DOHH2 (cell line): ENCODE data around the gene LYPD6B.

Experiments used
- H3F3A ChIP-seq: fragments of 200-600 bp; sonication (generic), shearing (Covaris generic); 2 replicates; pipeline ENCODE4 v1.6.0; 2016; ENCODE audit warnings: antibody characterized with exemption, mild to moderate bottlenecking; ENCODE audit not compliant: control insufficient read depth, insufficient read depth
- H3K27ac ChIP-seq: fragments of 200-600 bp; sonication (generic); 2 replicates; pipeline ENCODE4 v1.5.1; 2014; ENCODE audit warnings: low read depth, mild to moderate bottlenecking, low read length, moderate library complexity
- H3K27me3 ChIP-seq: fragments of 200-600 bp; sonication (generic); 2 replicates; pipeline ENCODE4 v1.6.1; 2014; ENCODE audit warnings: mild to moderate bottlenecking, low read length, mixed read lengths; ENCODE audit not compliant: control insufficient read depth
- H3K36me3 ChIP-seq: fragments of 200-600 bp; sonication (generic); 2 replicates; pipeline ENCODE4 v1.6.1; 2014; ENCODE audit warnings: mild to moderate bottlenecking, low read length, moderate library complexity, mixed read lengths; ENCODE audit not compliant: control insufficient read depth
- H3K4me1 ChIP-seq: fragments of 200-600 bp; sonication (generic); 2 replicates; pipeline ENCODE4 v1.6.1; 2014; ENCODE audit warnings: mild to moderate bottlenecking, low read length, mixed read lengths; ENCODE audit not compliant: control insufficient read depth
- H3K4me2 ChIP-seq: fragments of 200-600 bp; sonication (generic); 2 replicates; pipeline ENCODE4 v1.6.0; 2014; ENCODE audit warnings: mild to moderate bottlenecking, low read length, moderate library complexity
- H3K4me3 ChIP-seq: fragments of 200-600 bp; sonication (generic); 2 replicates; pipeline ENCODE4 v1.5.1; 2014; ENCODE audit warnings: mild to moderate bottlenecking, low read length, mixed read lengths
- H3K79me2 ChIP-seq: fragments of 200-600 bp; sonication (generic); 2 replicates; pipeline ENCODE4 v1.6.1; 2014; ENCODE audit warnings: mild to moderate bottlenecking, low read length, mixed read lengths; ENCODE audit not compliant: control insufficient read depth
- H3K9me2 ChIP-seq: fragments of 200-600 bp; sonication (generic); replicated peaks from 2 replicates; pipeline ENCODE4 v1.6.1; 2014; ENCODE audit warnings: mild to moderate bottlenecking, low read length, mixed read lengths; ENCODE audit not compliant: control insufficient read depth
- H3K9me3 ChIP-seq: fragments of 200-600 bp; sonication (generic); 2 replicates; pipeline ENCODE4 v1.6.1; 2014; ENCODE audit warnings: antibody characterized with exemption, low read length, mixed read lengths; ENCODE audit not compliant: control insufficient read depth, insufficient read depth
- H4K20me1 ChIP-seq: fragments of 200-600 bp; sonication (generic); 2 replicates; pipeline ENCODE4 v1.6.0; 2014; ENCODE audit warnings: low read depth, mild to moderate bottlenecking, antibody characterized with exemption, low read length, moderate library complexity; ENCODE audit not compliant: control insufficient read depth, insufficient read depth
- EZH2phosphoT487 ChIP-seq: fragments of 200-600 bp; sonication (generic); IDR thresholded peaks from 2 replicates; pipeline ENCODE4 v1.6.1; 2017; ENCODE audit warnings: borderline replicate concordance, mild to moderate bottlenecking, antibody characterized with exemption, low read length, moderate library complexity, mixed read lengths
- TF ChIP-seq, protein P1 (sequence below): fragments of 200-600 bp; sonication (generic); IDR thresholded peaks from one replicate; pipeline ENCODE4 v1.5.1; 2014; ENCODE audit warnings: antibody characterized with exemption, mild to moderate bottlenecking, low read depth, low read length; ENCODE audit not compliant: poor library complexity, severe bottlenecking

Gene LYPD6B

GRCh38 chr2:149005471-149006077 is 32.9 kb upstream of the LYPD6B start:
- Histone ChIP-seq H3K27ac (no peak overlapping the region), H3K9me3 (no peaks in the 10 kb centered on the region), H3K4me3 (no peak overlapping the region), H3K4me1 (no peaks in the 10 kb centered on the region), H3K36me3 (no peaks in the 10 kb centered on the region), H3K79me2 (no peaks in the 10 kb centered on the region), H3K4me2 (no peak overlapping the region), H4K20me1 (no peaks in the 10 kb centered on the region), H3K9me2 (no peaks in the 10 kb centered on the region), H3F3A (no peaks in the 10 kb centered on the region), H3K27me3 (no peaks in the 10 kb centered on the region)
- no peak for TF ChIP-seq EZH2phosphoT487
- TF ChIP-seq, protein P1, sequence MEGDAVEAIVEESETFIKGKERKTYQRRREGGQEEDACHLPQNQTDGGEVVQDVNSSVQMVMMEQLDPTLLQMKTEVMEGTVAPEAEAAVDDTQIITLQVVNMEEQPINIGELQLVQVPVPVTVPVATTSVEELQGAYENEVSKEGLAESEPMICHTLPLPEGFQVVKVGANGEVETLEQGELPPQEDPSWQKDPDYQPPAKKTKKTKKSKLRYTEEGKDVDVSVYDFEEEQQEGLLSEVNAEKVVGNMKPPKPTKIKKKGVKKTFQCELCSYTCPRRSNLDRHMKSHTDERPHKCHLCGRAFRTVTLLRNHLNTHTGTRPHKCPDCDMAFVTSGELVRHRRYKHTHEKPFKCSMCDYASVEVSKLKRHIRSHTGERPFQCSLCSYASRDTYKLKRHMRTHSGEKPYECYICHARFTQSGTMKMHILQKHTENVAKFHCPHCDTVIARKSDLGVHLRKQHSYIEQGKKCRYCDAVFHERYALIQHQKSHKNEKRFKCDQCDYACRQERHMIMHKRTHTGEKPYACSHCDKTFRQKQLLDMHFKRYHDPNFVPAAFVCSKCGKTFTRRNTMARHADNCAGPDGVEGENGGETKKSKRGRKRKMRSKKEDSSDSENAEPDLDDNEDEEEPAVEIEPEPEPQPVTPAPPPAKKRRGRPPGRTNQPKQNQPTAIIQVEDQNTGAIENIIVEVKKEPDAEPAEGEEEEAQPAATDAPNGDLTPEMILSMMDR: no peak

DNA sequence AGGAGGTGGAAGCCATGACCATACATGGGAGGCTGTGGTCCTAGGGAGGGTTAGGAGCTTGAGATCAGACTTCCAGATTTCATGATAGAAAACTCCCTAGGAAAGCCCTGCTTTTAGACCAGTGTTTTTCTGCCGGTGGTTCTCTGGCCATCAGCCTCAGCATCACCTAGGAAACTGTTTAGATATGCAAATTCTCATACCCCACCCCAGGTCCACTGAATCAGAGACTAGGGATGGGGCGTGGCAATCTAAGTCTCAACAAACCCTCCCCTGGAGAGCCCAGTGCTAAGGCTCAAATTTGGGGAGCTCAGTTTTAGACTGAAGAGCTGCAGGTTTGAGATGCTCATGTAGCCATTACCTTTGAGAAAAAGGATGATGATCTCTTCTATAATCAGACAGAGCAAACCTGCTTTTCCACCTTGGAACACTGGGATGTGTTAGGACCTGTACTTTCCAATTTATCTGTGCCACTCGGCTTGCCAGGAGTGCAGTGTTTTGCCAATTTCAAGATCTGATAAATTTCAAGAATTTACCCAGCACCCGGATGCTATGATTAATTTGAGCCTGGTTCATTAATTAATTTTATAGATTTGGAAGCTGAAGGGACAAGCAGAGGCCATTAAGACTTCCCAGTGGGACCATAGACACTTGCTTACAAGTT is 31.5 kb upstream of the LYPD6B start:
- Histone ChIP-seq H3K36me3 (peaks cover 10% of the 10 kb centered on the region), H3K27me3 (no peaks in the 10 kb centered on the region), H3F3A (no peaks in the 10 kb centered on the region), H3K4me2 (no peak overlapping the region), H3K4me1 (no peaks in the 10 kb centered on the region), H3K4me3 (no peak overlapping the region), H3K27ac (no peak overlapping the region), H4K20me1 (no peaks in the 10 kb centered on the region), H3K9me3 (no peaks in the 10 kb centered on the region), H3K9me2 (no peaks in the 10 kb centered on the region), H3K79me2 (no peaks in the 10 kb centered on the region)
- TF ChIP-seq EZH2phosphoT487: no peak

DNA sequence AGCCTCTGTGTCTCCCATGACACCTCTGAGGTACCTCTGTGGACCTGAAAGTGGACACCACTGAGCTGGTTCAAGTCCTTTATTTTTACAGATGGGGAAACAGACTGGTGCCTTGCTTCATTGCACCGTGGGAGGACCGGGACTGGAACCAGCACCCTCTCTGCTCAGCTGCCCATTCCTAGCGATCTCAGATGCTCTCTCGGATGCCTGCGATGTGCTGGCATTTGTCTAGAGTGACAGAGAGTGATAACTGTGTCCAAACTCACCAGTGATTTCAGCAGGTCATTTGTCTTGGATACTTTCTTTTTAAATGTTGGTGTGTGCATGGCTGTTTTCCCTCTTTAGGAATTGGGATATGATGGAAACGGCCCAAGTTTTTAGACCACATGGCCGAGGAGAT is 30.1 kb upstream of the LYPD6B start:
- H3K27ac ChIP-seq: no peak overlapping the region
- no peaks in the 10 kb centered on the region for H3K79me2 ChIP-seq
- no peaks in the 10 kb centered on the region for H3K27me3 ChIP-seq
- H3K4me2 ChIP-seq: no peak overlapping the region
- no peak overlapping the region for H3K4me3 ChIP-seq
- H4K20me1 ChIP-seq: no peaks in the 10 kb centered on the region
- H3K9me2 ChIP-seq: no peaks in the 10 kb centered on the region
- H3K9me3 ChIP-seq: no peaks in the 10 kb centered on the region
- peaks cover 17% of the 10 kb centered on the region for H3K36me3 ChIP-seq
- no peaks in the 10 kb centered on the region for H3F3A ChIP-seq
- TF ChIP-seq, protein P1: no peak
- no peak for TF ChIP-seq EZH2phosphoT487
- no peaks in the 10 kb centered on the region for H3K4me1 ChIP-seq
